MM.1S (cell line): Measurements from ENCODE around the gene WDR31.

ENCODE experiments used
- EZH2 ChIP-seq: fragments of 300-600 bp; sonication (generic); optimal IDR thresholded peaks from 2 replicates; pipeline ENCODE3; 2017; ENCODE audit warnings: low read depth, mild to moderate bottlenecking, antibody characterized with exemption, low read length, mixed read lengths
- EZH2phosphoT487 ChIP-seq: fragments of 300-600 bp; sonication (generic); IDR thresholded peaks from 2 replicates; pipeline ENCODE4 v1.6.1; 2018; ENCODE audit warnings: antibody characterized with exemption, low read length
- TF ChIP-seq, protein P1 (sequence below): fragments of 300-600 bp; sonication (generic); IDR thresholded peaks from 2 replicates; pipeline ENCODE4 v1.5.1; 2016; ENCODE audit warnings: antibody characterized with exemption, low read length, mixed read lengths

DNA sequence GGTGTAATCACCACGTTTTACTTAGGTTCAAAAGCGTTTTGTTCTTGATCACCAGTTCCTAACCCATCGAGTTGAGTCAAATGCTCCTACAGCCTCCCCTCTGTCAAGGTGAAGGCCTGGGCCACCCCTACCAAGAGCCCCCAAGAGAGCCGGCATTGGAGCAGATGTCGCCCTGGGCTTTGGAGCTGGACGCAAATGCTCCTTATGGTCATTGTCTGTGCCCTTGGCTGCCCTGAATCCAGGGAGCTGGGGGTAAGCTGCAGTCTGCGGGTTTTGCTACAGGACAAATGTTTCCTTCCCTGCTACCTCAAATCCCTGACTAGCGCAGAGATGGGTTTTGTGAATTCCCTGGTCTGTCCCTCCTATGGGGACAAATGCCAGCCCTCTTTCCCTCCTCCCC lies 41.8 kb downstream of the WDR31 start:
- TF ChIP-seq, protein P1, sequence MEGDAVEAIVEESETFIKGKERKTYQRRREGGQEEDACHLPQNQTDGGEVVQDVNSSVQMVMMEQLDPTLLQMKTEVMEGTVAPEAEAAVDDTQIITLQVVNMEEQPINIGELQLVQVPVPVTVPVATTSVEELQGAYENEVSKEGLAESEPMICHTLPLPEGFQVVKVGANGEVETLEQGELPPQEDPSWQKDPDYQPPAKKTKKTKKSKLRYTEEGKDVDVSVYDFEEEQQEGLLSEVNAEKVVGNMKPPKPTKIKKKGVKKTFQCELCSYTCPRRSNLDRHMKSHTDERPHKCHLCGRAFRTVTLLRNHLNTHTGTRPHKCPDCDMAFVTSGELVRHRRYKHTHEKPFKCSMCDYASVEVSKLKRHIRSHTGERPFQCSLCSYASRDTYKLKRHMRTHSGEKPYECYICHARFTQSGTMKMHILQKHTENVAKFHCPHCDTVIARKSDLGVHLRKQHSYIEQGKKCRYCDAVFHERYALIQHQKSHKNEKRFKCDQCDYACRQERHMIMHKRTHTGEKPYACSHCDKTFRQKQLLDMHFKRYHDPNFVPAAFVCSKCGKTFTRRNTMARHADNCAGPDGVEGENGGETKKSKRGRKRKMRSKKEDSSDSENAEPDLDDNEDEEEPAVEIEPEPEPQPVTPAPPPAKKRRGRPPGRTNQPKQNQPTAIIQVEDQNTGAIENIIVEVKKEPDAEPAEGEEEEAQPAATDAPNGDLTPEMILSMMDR: no peak
- TF ChIP-seq EZH2phosphoT487 (no peak), EZH2 (no peak)
